ENCODE results near the gene IQCE.
"Not testable (repeated sequence)": the region's sequence is repeated elsewhere in the genome, so short reads cannot be mapped to it uniquely, and the experiment has no call there.

Gene IQCE

GRCh38 chr7:2532816-2533215 lies 26.0 kb upstream of the IQCE start:
- DNase-seq, result not testable (repeated sequence)

GRCh38 chr7:2533566-2533965 lies 25.2 kb upstream of the IQCE start:
- not testable (repeated sequence) for DNase-seq

GRCh38 chr7:2534214-2534613 lies 24.6 kb upstream of the IQCE start:
- not testable (repeated sequence) for DNase-seq

GRCh38 chr7:2535872-2536627 lies 22.7 kb upstream of the IQCE start:
- not testable (repeated sequence) for DNase-seq

GRCh38 chr7:2537981-2538851 lies 20.6 kb upstream of the IQCE start:
- no peak for DNase-seq

- DNase-seq, result no peak
These were observed 19.5 kb upstream of the IQCE start for GRCh38 chr7:2539031-2539911.

GRCh38 chr7:2540133-2540532 lies 18.6 kb upstream of the IQCE start:
- DNase-seq, result no peak

- DNase-seq, result no peak
These were observed 18.1 kb upstream of the IQCE start for GRCh38 chr7:2540641-2541051.

GRCh38 chr7:2541291-2542010 lies 17.3 kb upstream of the IQCE start:
- no peak for DNase-seq

- DNase-seq, result no peak
These were observed 16.5 kb upstream of the IQCE start for GRCh38 chr7:2542011-2542915.

GRCh38 chr7:2542916-2543871 lies 15.6 kb upstream of the IQCE start:
- no peak for DNase-seq

- DNase-seq, result no peak
These were observed 14.1 kb upstream of the IQCE start for GRCh38 chr7:2544541-2545188.

- no peak for DNase-seq
These were observed 12.9 kb upstream of the IQCE start for GRCh38 chr7:2545746-2546425.

- no peak for DNase-seq
These were observed 11.8 kb upstream of the IQCE start for GRCh38 chr7:2546776-2547586.

- DNase-seq, result no peak
These were observed 7.4 kb upstream of the IQCE start for GRCh38 chr7:2551418-2551817.

GRCh38 chr7:2553108-2553507 lies 5.7 kb upstream of the IQCE start:
- peak in 2 of 3 donors; percentile 37 to 39 for DNase-seq

- DNase-seq, result no peak
These were observed 4.8 kb upstream of the IQCE start for GRCh38 chr7:2553831-2554581.
